Neural cell (in vitro differentiated cells): ENCODE results near the gene WDR31. TPM values are rescaled to one million over a fixed set of nuclear protein-coding genes. Genes with fewer than 3 reads are reported as not detected.

Source experiments
- H2AFZ ChIP-seq: fragments of 200-600, 300-800 bp; sonication (generic), shearing (Covaris generic); 2 replicates; pipeline ENCODE4 v1.6.0; 2014; ENCODE audit warnings: low read depth, mild to moderate bottlenecking, antibody characterized with exemption, low read length, moderate library complexity
- H3F3A ChIP-seq: fragments of 200-600 bp; shearing (Covaris generic); 2 replicates; pipeline ENCODE4 v1.6.1; 2016; ENCODE audit warnings: mild to moderate bottlenecking, moderate library complexity, mixed read lengths, antibody characterized with exemption, low read length; ENCODE audit not compliant: insufficient read depth, poor library complexity, severe bottlenecking
- H3K27ac ChIP-seq: fragments of 200-600, 300-800 bp; sonication (generic), shearing (Covaris generic); 2 replicates; pipeline ENCODE4 v1.5.1; 2014; ENCODE audit warnings: mild to moderate bottlenecking, low read length, moderate library complexity
- H3K27me3 ChIP-seq: fragments of 300-800, 200-600 bp; sonication (generic), shearing (Covaris generic); 2 replicates; pipeline ENCODE4 v1.6.0; 2014; ENCODE audit warnings: mild to moderate bottlenecking, low read depth, low read length, moderate library complexity; ENCODE audit not compliant: insufficient read depth
- H3K36me3 ChIP-seq: fragments of 300-800, 200-600 bp; sonication (generic), shearing (Covaris generic); 2 replicates; pipeline ENCODE4 v1.5.1; 2014; ENCODE audit warnings: mild to moderate bottlenecking, antibody characterized with exemption, low read length, moderate library complexity; ENCODE audit not compliant: insufficient read depth
- H3K4me2 ChIP-seq: fragments of 300-800, 200-600 bp; sonication (generic), shearing (Covaris generic); 2 replicates; pipeline ENCODE4 v1.6.0; 2014; ENCODE audit warnings: mild to moderate bottlenecking, low read length
- H3K4me3 ChIP-seq: fragments of 300-800, 200-600 bp; sonication (generic), shearing (Covaris generic); 2 replicates; pipeline ENCODE4 v1.5.1; 2014; ENCODE audit warnings: mild to moderate bottlenecking, low read length, moderate library complexity
- H3K79me2 ChIP-seq: fragments of 200-600 bp; shearing (Covaris generic); replicated peaks from 2 replicates; pipeline ENCODE4 v1.6.0; 2014; ENCODE audit warnings: mild to moderate bottlenecking, low read length, moderate library complexity; ENCODE audit not compliant: insufficient read depth
- H3K9ac ChIP-seq: fragments of 300-800, 200-600 bp; sonication (generic), shearing (Covaris generic); 2 replicates; pipeline ENCODE4 v1.6.1; 2016; ENCODE audit warnings: mild to moderate bottlenecking, low read length, mixed read lengths
- H3K9me2 ChIP-seq: fragments of 200-600 bp; shearing (Covaris generic); 2 replicates; pipeline ENCODE4 v1.6.1; 2016; ENCODE audit warnings: mild to moderate bottlenecking, low read length, mixed read lengths; ENCODE audit not compliant: insufficient read depth
- H3K9me3 ChIP-seq: fragments of 200-600, 300-800 bp; sonication (generic), shearing (Covaris generic); 2 replicates; pipeline ENCODE4 v1.6.1; 2016; ENCODE audit warnings: mild to moderate bottlenecking, mixed run types, low read length, moderate library complexity, mixed read lengths
- H4K20me1 ChIP-seq: fragments of 200-600 bp; shearing (Covaris generic); 2 replicates; pipeline ENCODE4 v1.6.1; 2016; ENCODE audit warnings: mild to moderate bottlenecking, mixed run types; ENCODE audit not compliant: insufficient read depth
- CTCF ChIP-seq: fragments of 450-650 bp; IDR thresholded peaks from 2 replicates; pipeline ENCODE4 v1.5.1; 2014; ENCODE audit warnings: antibody characterized with exemption, mild to moderate bottlenecking, moderate library complexity; ENCODE audit not compliant: poor library complexity, severe bottlenecking
- EP300 ChIP-seq: fragments of 450-650 bp; conservative IDR thresholded peaks from 2 replicates; pipeline ENCODE4 v1.6.1; 2014; ENCODE audit warnings: antibody characterized with exemption, mild to moderate bottlenecking, moderate library complexity; ENCODE audit not compliant: poor library complexity, severe bottlenecking
- EZH2 ChIP-seq: fragments of 200-600, 300-800 bp; shearing (Covaris generic), sonication (generic); IDR thresholded peaks from 2 replicates; pipeline ENCODE4 v1.6.1; 2014; ENCODE audit warnings: antibody characterized with exemption, low read length, borderline replicate concordance, mild to moderate bottlenecking; ENCODE audit not compliant: insufficient read depth, poor library complexity, severe bottlenecking
- MXI1 ChIP-seq: fragments of 450-650 bp; conservative IDR thresholded peaks from 2 replicates; pipeline ENCODE4 v1.6.1; 2014; ENCODE audit warnings: antibody characterized with exemption, mild to moderate bottlenecking; ENCODE audit not compliant: poor library complexity, severe bottlenecking
- POLR2AphosphoS5 ChIP-seq: IDR thresholded peaks from 2 replicates; pipeline ENCODE4 v1.6.1; 2012
- RAD21 ChIP-seq: fragments of 450-650 bp; conservative IDR thresholded peaks from 2 replicates; pipeline ENCODE4 v1.6.1; 2014; ENCODE audit warnings: antibody characterized with exemption, mild to moderate bottlenecking, moderate library complexity
- REST ChIP-seq: IDR thresholded peaks from 2 replicates; pipeline ENCODE4 v1.6.1; 2012; ENCODE audit warnings: borderline replicate concordance
- SMC3 ChIP-seq: fragments of 450-650 bp; conservative IDR thresholded peaks from 2 replicates; pipeline ENCODE4 v1.6.1; 2014; ENCODE audit warnings: antibody characterized with exemption, mild to moderate bottlenecking, moderate library complexity; ENCODE audit not compliant: poor library complexity
- TAF1 ChIP-seq: IDR thresholded peaks from 2 replicates; pipeline ENCODE4 v1.6.1; 2012; ENCODE audit warnings: low read depth
- polyA plus RNA-seq: library from polyadenylated mRNA; depleted of rRNA; stranded (reverse); fragments of >200 nt; gene quantifications from 2 replicates; pipeline ENCODE4 v1.2.3, GENCODE V29; 2014

The WDR31 gene
- polyA plus RNA-seq, 1 donor from 2014 or later = 0.59 TPM

GRCh38 chr9:113299800-113300292 is 40.2 kb downstream of the WDR31 start:
- Histone ChIP-seq H3K4me3 (no peak overlapping the region), H2AFZ (no peak overlapping the region), H3F3A (no peaks in the 10 kb centered on the region), H3K4me2 (no peak overlapping the region), H3K36me3 (no peaks in the 10 kb centered on the region), H4K20me1 (no peaks in the 10 kb centered on the region), H3K9ac (no peak overlapping the region), H3K9me2 (no peaks in the 10 kb centered on the region), H3K79me2 (no peaks in the 10 kb centered on the region), H3K27me3 (no peaks in the 10 kb centered on the region), H3K9me3 (no peaks in the 10 kb centered on the region), H3K27ac (no peak overlapping the region)
- TF ChIP-seq POLR2AphosphoS5 = no peak
- no peak for TF ChIP-seq TAF1
- no peak for TF ChIP-seq EZH2
- TF ChIP-seq MXI1 = no peak
- TF ChIP-seq SMC3 = no peak
- TF ChIP-seq REST = no peak
- no peak for TF ChIP-seq CTCF
- TF ChIP-seq EP300 = no peak
- TF ChIP-seq RAD21 = no peak

- H3K27ac ChIP-seq = no peak overlapping the region
- H3K79me2 ChIP-seq = no peaks in the 10 kb centered on the region
- TF ChIP-seq POLR2AphosphoS5 (no peak), MXI1 (no peak), SMC3 (no peak), EZH2 (no peak), TAF1 (no peak), EP300 (no peak), CTCF (no peak), REST (no peak), RAD21 (no peak)
- no peaks in the 10 kb centered on the region for H3K9me2 ChIP-seq
- H3K4me3 ChIP-seq = no peak overlapping the region
- no peaks in the 10 kb centered on the region for H3F3A ChIP-seq
- no peaks in the 10 kb centered on the region for H4K20me1 ChIP-seq
- no peaks in the 10 kb centered on the region for H3K9me3 ChIP-seq
- no peak overlapping the region for H3K9ac ChIP-seq
- no peak overlapping the region for H3K4me2 ChIP-seq
- no peaks in the 10 kb centered on the region for H3K36me3 ChIP-seq
- no peak overlapping the region for H2AFZ ChIP-seq
- H3K27me3 ChIP-seq = no peaks in the 10 kb centered on the region
Measured at GRCh38 chr9:113298924-113299770, 40.9 kb downstream of the WDR31 start.
